DMS 273 (cell line): ENCODE data around the gene STRN4.
A peak's percentile ranks its signal among the peaks of the same experiment; 100 is the strongest.

Experiments used
- DNase-seq: peaks from one replicate; lab custom pipeline; 2025; ENCODE audit not compliant: unreplicated experiment; lab: John Stamatoyannopoulos, UW

Gene STRN4

DNA sequence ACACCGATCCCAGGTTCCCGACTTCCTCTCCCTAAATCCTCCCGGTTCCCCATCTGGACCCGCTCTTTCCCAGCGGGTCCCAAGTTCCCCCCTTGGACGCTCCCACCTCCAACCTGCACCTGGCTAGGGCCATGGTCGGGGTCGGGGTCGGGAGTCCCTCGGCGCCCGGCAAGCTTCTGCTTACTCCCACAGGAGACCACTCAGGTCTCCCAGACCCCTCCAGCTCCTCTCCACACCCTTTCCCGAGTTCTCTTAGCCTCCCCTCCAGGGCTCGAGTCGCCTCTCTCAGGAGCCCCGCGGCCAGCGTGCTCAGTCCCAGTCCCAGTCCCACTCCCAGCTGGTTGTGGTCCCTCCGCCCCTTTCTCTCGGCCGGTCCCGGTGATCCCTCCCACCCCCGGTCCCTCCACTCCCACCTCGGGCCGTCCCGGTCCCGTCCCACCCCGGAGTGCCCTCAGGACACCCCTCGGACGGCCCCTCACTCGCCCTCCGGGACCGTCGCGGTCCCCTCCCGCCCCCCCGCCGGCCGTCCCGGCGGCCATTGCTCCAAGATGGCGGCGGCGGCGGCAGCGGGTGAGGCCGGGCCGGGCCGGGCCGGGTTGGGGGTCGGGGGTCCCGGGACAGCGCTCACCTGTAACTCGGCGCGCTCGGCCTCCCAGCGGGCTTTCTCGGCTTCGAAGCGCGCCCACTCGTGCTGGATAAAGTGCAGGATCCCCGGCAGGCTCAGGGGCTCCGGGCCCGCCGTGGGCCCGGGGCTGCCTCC, 549 bp downstream of the STRN4 start, which contains the start of gene FKRP:
Gene FKRP, plus strand, starts transcription at position 537 of the 760 bp plus-strand sequence. CDS start 9,394 bp downstream, outside the sequence.
- peak; percentile 64 for DNase-seq

DNA sequence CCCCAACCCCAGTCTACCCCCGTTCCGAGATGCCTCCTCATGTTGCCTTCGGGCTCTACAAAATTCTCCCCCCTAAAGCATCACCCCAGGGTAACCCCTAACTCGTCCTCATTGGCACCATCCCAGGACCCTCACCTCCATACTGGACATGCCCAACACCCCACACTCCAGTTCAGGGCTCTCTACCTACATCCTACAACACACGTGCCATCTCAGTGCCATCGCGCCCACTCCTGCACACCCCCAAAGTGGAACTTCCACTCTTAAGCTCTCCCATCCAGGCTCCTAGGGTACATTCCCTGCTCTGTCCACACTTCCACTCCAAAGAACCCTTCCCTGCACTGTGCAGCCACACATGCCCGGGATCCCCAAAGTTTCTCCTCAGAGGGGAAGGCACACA, 1.2 kb downstream of the STRN4 start:
- DNase-seq, result no peak

DNA sequence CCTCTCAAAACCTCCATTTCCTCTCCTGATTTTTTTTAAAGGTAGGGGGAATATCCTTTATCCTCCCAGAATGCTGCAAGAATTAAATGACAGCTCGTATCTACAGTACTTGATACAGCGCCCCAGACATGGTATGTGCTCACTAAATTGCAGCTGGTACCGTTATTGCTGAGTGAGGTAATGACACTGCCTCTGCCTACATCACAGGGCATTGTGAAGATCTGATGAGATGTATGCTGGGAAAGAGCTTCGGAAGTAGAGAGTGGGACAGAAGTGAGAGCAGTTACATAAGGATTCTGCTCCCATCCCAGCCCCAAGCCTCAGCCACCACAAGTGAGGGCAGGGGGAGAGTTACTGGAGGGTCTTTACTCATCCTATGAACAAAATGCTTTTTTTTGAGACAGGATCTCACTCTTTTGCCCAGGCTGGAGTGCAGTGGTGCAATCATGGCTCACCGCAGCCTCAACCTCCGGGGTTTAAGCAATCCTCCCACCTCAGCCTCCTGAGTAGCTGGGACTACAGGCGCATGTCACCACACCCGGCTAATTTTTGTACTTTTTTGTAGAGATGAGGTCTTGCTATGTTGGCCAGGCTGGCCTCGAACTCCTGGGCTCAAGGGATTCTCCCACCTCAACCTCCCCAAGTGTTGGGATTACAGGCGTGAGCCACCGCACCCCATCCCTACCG, 2.1 kb downstream of the STRN4 start:
- no peak for DNase-seq

DNA sequence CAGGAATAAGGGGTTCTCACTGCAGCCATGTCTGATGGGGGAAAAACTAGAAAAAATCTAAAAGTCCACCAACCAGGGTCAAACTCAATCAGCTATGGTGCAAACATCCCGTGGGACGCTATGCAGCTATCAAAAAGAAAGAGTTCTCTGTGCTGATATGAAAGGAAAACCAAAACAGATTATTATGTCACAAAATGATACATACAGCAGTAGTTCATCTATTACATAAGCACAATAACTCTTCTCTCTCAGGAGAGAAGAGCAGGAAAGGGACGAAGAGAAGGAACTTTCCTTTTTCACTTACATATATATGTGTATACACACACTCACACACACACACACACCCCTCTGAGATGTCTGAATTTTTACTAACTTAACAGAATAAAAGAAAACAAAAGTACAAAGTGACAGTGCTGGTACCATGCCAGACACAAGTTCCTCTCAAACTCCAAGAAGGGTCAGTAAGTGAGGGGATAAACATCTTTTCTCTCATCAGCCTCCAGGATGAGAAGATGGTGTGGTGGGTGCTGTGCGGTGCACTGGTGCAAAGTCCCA, 3.2 kb downstream of the STRN4 start:
- DNase-seq, result no peak

DNA sequence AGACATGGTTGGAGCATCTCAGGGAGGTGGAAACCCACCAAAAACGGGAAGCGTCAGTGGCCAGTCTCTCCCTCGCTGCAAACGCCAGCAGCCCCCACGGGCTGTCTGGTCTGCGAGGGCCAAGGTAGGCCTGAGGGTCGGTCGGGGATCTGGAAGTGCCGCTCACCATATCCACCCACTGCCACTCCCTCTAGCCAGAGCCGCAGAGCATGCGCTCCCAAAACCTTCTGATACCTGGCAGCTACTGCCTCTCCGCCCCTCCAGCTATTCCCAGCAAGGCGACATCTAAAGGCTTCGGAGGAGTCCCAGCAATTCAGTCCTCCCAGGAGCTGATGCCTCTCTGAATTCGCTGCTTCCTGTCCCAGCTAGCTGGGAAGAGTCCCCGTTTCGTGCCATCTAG, 4.8 kb downstream of the STRN4 start:
- DNase-seq, result no peak

DNA sequence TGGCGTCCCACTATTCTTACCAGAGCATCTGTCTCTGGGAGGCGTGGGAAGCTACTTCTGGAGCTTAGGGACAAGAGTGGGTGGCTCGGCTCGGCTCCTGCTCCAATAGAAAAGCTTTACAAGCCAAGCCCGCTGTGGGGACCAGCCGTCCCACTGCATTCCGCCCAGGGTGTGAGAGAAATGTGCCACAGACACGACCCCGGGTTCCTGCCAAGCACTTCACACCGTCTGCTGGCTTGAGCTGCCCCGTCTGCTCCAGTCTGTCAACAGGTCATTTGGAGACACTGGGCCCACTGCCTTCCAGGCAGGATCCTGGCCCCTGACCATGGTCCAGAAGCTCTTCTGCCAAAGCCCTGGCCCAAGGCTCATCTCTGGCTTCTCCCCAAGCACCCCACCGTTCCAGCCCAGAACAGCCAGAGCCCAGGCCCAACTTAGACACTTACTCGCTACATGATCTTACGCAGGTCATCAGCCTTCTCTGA, 6.9 kb downstream of the STRN4 start:
- DNase-seq, result no peak

DNA sequence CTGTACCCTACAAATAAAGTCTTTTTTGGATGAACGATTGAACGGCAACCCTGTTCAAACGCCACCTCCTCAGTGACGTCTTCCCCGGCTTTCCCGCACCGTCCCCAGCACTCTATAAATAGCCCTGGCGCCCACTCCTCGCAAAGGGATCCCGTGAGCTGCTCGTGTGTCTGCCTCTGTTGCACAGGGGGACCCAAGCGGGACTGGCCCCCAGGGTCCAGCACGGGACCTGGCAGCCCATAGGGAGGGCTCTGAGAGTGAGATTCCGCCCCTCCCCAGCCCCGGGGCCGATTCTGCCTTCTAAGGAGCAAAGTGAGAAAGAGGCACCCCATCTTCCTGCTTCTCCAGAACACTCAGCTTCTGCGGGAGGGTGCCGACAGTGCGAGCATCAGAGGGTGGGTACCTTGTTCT, 8.5 kb downstream of the STRN4 start:
- DNase-seq, result no peak

DNA sequence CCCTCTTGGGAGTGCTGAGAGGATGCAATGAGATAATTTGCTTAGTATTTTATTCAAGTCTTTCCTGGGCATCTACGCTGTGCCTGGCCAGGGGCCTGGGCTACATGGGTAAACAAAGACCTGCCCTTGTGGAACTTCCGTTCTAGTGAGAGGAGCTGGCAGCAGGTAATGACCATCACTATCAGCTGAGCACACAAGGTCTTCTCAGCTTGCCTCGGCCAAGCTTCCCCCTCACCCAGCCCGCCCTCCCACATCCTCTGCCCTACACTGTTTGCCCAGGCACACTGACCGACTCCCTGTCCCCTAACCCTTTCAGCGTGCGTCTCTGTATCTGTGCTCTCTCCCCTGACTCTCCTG, 9.0 kb downstream of the STRN4 start:
- DNase-seq, result no peak

DNA sequence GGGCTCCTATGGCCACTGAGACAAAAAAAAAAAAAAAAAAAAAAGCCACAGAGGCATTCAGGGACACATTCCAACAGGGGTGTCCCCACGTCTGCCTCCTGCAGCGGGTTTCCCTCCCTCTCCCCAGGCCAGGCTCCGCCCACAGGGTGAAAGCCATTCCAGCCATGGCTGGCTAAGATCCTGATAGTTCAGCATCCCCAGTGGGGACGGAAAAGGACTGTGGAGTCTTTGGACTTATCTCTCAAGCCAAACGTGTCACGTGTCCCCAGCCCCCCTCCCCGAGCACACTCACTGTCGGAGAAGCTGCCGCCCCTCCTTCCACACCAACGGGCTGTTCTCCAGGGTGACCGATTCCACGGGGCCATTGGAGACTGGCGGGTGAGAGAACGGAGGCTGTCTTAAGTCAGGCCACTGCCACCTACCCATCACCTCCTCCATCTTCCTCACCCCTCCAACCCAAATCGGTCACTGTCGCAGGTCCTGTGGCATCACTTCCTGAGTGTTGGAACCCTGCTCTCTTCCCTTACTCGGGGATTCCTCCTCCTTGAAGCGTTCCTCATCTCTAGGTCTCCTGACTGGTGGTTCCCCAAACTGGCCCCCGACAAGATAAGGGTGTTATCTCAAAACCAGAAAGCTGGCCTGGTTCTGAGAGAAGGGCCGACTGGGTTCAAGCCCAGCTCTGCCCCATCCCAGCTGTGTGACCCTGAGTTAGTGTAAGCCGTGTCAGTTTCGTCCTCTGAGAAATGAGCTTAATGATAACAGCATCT, 9.5 kb downstream of the STRN4 start:
- no peak for DNase-seq

DNA sequence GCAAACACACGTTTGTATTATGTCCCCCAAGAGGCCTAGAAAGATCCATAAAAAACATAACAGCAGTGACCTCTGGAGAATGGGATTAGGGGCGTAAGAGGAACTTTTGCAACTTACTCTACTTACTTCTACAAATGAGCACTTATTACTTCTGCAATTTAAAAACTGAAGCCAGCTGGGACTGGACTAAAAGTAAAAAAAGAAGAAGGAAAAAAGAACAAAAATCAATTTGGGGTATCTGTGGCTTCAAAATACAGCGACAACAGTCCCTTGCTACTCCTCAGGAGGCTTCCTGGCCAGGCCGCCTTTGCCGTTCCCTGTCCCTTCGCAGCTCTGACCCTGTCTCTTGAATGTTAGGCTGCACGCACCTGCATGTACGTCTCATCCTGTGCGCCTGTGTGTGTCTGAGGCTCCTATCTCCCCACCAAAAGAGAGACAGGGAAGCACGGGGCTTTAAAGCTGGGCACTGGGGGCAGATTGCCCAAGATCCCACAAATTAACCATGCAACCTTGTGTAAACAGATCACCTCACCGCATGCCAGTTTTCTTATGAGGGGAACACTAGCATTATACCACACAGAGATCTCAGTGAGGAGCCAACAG, 12.5 kb downstream of the STRN4 start:
- DNase-seq, result no peak

DNA sequence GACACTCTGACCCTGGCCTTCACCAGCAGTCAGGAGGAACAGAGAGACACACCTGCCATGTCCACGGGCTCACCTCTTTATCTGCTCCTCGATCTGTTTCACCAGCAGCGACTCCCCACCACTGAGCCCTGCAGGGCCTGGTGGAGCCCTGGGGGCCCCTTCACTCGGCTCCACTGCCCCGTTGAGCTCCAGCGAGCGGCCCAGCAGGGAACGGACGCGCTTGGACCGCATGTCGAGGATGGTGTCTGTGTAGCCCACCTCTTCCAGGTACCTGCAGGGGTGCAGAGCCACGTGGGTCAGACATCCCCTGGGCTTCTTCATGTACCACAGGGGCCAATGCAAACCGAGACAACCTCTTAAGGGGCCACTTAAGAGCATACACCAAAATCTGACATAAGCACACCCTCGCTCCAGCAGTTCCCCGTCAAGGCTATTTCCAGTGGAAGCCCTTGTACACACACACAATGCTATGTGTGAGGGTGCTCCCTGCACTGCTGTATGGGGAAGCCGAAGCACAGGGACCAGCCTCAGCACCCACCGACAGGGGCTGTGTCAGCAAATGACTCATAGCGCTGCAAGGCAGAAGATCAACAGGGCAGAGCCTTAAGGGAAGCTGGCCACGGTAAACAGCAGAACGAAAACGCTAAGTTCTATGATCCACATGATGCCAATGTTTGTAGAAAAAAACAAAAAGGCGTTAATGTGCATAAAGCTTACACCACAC, 13.1 kb downstream of the STRN4 start:
- no peak for DNase-seq

DNA sequence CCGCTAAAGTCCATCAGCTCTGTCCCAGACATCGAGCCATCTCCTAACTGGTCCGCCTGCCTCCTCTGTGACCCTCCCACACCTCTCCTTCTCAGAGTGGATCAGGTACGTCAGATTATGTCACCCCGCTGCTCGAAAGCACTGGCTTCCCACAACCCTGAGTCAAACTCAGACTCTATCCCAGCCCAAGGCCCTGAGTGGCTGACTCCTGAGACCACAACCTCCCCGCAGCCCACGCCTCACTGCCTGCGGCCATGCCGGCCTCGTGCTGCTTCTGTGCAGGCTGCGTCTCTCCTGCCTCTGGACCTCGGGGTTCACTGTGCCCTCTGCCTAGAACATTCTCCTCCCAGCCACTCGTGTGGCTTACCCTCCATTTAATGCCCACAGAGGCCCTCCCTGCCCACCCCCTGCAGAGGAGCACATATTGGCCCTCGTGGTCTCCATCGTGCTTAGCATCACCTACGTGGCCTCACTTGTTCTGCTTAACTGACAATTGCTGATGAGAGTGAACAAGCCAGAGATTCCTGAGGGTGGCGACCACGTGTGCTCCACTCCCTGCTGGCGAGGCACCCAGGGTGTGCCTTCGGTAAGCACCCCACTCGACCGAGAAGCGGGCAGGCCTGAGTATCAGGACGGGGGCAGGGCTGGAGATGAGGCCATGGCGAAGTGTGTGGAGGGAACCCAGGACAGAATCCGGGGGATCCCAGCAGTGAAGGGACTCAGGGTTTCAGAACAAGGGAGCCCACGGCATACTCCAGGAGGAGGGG, 13.9 kb downstream of the STRN4 start:
- no peak for DNase-seq

DNA sequence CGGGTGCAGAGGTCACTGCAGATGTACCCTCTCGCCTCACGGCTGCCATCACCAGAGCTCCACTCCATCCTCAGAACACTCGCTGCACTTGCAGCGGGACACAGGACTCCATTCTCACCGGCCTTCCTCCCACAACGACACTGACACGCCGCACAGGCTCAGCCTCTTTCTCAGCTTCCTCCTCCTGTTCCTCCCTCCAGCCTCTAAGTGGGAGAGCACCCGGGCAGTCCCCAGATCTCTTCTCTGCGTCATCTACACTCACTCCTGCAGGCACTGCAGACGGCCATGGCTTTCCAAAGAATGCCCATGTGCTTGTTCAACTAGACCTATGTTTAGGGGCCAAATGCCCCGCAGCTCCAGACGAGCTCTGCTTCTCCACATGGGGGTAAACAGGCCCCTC, 14.7 kb downstream of the STRN4 start:
- DNase-seq, result no peak

DNA sequence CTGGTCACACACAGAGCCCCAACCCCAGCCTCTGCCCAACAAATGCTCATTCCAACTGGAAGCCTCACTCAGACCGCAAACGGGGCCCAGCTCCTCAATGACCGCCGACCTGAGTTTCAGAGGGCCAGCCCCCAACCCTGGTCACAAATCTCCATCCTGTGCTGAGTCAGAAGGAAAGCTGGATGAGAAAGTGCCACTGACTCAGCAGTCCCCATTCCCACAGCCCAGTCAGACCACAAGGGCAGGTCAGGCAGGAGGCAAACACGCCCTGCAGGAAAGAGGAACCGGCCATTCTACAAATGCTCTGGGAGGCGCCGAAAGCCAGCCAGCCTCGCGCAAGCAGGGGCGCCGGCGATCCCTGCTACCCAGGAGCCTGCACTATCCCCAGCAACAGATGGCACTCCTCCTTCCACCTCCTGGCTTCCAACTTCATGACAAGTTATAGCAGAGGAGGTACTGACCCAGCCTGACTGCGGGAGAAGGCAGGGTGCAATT, 15.2 kb downstream of the STRN4 start:
- DNase-seq, result peak; percentile 75

DNA sequence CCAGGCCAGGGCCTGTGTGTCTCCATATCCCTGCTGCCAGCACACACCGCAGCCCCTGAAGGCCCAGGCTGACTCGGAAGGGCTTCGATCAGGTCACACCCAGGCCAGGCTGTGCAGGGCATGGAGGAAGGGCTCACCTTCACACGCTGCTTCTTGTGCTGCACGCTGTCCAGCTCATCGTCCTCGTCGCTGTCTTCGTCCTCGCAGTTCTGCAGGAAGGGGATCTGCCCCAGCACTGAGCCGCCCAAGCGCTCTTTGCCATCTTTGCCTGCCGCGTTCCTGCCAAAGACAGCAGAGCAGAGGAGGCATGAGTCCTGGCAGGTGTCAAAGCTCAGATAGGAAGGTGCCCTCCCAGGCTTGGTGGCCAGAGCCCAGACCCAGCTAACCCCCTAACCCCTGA, 15.7 kb downstream of the STRN4 start:
- DNase-seq, result no peak

DNA sequence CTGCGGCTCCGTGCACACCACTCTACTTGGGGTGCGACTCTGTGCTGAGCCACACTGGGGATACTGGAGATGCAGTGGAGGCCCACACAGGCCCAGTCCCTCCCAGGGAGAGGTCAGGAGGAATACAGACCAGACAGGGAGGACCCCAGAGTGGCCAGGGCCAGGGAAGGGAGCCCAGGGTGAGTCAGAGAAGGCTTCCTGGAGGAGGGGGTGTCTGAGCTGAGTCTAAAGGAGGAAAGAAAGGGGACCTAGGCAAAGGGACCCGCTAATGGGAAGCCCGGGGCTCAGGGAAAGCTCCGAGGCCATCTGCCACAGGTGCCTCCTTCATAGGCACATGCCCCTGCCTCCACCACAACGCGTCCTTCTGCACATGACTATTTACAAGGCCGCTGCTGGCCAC, 16.1 kb downstream of the STRN4 start:
- no peak for DNase-seq

DNA sequence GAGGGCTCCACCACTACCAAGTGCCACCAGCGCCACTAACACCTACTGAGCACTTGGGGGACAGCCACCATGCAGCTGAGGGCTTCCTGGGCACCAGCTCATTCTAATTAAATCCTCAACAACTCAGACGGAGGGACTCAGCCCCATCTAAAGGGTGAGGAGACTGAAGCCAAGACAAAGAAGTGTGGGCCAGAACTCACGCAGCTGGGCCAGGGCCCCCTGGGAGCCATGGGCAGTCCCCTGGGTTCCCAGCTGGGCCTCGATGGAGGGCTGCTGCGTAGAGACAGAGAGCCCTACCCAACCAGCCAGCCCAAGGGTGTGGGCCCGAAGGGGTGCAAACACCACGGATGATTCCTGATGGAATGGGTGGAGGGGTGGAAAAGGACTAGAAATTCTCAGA, 16.6 kb downstream of the STRN4 start:
- no peak for DNase-seq

DNA sequence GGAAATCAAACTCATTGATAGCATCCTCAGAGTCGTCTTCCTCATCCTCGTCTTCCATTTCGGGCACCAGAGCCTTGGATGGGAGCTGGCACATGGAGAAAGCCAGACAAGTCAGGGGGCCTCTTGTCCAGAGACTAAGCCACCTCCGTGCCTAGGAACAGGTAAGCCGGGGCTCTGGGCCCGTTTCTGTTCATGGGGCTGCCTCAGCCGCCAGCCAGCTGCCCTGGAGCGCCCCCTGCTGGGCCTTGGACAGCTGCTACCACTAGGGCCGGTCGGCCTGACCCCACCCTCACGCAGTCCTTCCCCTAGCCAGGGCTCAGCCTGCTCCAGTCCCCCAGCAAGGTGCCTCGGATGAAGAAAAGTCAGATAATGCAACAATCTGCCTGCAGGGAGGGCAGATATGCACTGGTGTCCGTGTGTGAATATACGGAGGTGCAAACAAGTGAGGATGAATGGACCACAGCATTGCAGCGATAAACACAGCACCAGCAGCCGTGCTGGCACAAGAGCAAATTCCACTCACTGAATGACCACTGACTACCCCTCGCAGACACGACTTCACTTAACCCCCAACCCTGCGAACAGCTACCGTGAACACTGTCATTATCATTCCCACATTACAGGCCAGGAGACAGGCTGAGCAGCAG, 17.4 kb downstream of the STRN4 start:
- DNase-seq, result peak; percentile 80

DNA sequence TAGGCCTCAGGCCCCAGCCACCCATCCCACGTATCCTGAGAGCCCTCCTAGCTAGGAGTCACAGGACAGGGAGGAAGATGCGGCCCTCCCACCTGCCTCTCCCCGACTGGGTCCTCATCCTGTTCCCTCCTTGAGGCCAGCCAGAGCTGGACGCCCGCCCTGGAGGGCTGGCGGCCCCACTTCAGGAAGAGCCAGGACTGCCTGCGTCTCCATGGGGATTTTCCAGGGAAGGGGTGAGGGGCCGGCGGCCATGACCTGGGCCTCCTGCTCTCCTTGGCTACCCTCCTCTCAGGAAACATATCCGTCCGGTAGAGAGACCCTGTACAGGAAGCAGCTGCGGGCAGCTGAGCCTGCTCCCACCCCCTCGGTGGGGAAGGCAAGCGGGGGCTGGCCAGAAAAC, 18.0 kb downstream of the STRN4 start:
- DNase-seq, result no peak
